Stimulated activated CD8-positive, alpha-beta memory T cell treated with anti-CD3 and anti-CD28 coated beads, Interleukin-7, amount 100 ng/mL, for 1 hour (primary cell): Measurements from ENCODE around the gene LRRTM1.

Source experiments
- DNase-seq, 2 donors: peaks; one replicate each; pipeline ENCODE4 v3.0.0-alpha.2; 2020; ENCODE audit warnings: low read depth in 2 of 2

The LRRTM1 gene

GRCh38 chr2:80303909-80304837 lies at the start of gene LRRTM1:
TSS of gene LRRTM1 (minus strand) at chr2:80304752. CDS start at chr2:80303819, 933 bp downstream.
- no peak for DNase-seq

GRCh38 chr2:80351231-80351630 lies 46.7 kb upstream of the LRRTM1 start:
- no peak for DNase-seq

- DNase-seq, result no peak
Measured at GRCh38 chr2:80348953-80349352, 44.4 kb upstream of the LRRTM1 start.

- DNase-seq, result no peak
Measured at GRCh38 chr2:80348078-80348477, 43.5 kb upstream of the LRRTM1 start.

- no peak for DNase-seq
Measured at GRCh38 chr2:80340022-80340421, 35.5 kb upstream of the LRRTM1 start.

- DNase-seq, result no peak
Measured at GRCh38 chr2:80338794-80339193, 34.2 kb upstream of the LRRTM1 start.

GRCh38 chr2:80335411-80335810 lies 30.9 kb upstream of the LRRTM1 start:
- no peak for DNase-seq

- no peak for DNase-seq
Measured at GRCh38 chr2:80333886-80334285, 29.3 kb upstream of the LRRTM1 start.

- no peak for DNase-seq
Measured at GRCh38 chr2:80330527-80331450, 26.2 kb upstream of the LRRTM1 start.

- no peak for DNase-seq
Measured at GRCh38 chr2:80329491-80329890, 24.9 kb upstream of the LRRTM1 start.

- DNase-seq, result no peak
Measured at GRCh38 chr2:80328159-80328571, 23.6 kb upstream of the LRRTM1 start.

- DNase-seq, result no peak
Measured at GRCh38 chr2:80326861-80327260, 22.3 kb upstream of the LRRTM1 start.

GRCh38 chr2:80326214-80326613 lies 21.7 kb upstream of the LRRTM1 start:
- no peak for DNase-seq

- DNase-seq, result no peak
Measured at GRCh38 chr2:80324525-80324924, 20.0 kb upstream of the LRRTM1 start.

GRCh38 chr2:80323610-80324009 lies 19.1 kb upstream of the LRRTM1 start:
- DNase-seq, result no peak

- no peak for DNase-seq
Measured at GRCh38 chr2:80322958-80323357, 18.4 kb upstream of the LRRTM1 start.

GRCh38 chr2:80322311-80322920 lies 17.9 kb upstream of the LRRTM1 start:
- DNase-seq, result no peak

- DNase-seq, result no peak
Measured at GRCh38 chr2:80312282-80312839, 7.8 kb upstream of the LRRTM1 start.

- DNase-seq, result no peak
Measured at GRCh38 chr2:80311304-80311703, 6.8 kb upstream of the LRRTM1 start.

- no peak for DNase-seq
Measured at GRCh38 chr2:80303006-80303908, 1.3 kb downstream of the LRRTM1 start.
